ENCODE measurements around the gene XRCC5.
"Not testable (repeated sequence)": the region's sequence is repeated elsewhere in the genome, so short reads cannot be mapped to it uniquely, and the experiment has no call there.

Gene XRCC5

GRCh38 chr2:216118474-216118873 lies 9.3 kb downstream of the XRCC5 start:
- DNase-seq (ENCODE audit: low spot score), result no peak

DNA sequence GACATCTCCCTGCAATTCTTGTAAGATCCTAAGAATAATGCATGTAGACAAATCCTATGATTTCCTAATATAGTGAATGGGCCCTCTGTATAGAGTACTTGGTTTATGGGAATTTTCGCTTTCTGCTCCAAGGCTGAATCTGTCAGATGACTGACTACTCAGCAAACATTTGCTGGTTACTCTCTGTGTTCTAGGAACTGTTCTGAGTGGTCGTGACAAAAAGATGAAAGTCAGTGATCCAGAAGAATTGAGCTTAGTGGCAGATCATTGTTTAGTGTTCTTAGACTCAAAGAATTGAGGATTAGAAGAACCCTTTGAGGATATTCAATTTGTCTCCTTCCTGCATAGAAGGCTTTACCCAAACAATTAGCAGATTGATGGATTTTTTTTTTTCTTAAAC lies 10.0 kb downstream of the XRCC5 start:
- no peak for DNase-seq (ENCODE audit: low spot score)

GRCh38 chr2:216119986-216120385 lies 10.8 kb downstream of the XRCC5 start:
- no peak for DNase-seq (ENCODE audit: low spot score)

DNA sequence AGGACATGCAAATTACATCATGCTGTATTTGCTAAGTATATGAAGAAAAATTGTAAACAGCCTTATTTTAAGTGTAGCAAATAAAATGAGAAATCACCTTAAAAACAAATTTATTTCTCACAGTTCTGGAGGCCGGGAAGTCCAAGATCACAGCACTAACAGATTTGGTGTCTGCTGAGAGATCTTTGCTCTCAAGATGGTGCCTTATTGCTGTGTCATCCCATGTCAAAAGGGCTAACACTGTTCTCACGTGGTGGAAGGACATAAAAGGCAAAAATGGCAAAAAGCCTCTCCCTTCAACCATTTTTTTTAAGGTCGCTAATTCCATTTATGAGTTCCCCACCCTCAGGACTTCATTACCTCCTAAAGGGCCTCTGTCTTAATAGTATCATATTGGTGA lies 12.1 kb downstream of the XRCC5 start:
- no peak for DNase-seq (ENCODE audit: low spot score)

GRCh38 chr2:216126943-216127342 lies 17.8 kb downstream of the XRCC5 start:
- DNase-seq (ENCODE audit: low spot score), result no peak

DNA sequence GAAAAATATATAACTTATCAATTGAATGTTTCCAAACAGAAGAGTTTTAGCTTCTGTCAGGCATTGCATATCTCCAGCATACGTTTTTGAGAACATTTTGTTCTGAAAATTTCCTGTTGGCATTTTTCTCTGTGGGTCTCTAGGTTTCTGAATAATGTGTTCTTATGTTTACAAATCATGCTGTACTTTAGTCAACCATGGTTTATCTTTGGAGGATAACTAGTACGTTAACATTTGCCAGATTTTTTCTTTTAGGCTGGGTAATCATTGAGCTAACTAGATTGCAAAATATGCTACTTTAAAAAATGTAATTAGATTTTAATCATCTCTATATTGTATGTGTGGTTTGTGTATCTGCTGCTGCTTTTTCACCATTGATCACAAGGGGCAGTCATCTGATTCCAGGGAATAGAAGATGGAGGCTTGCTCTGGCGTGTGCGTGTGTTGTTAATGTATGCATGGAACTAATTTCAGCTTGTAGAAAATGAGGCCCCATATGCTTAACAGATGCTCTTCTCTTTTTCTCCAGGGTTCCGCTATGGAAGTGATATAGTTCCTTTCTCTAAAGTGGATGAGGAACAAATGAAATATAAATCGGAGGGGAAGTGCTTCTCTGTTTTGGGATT lies 21.3 kb downstream of the XRCC5 start:
- DNase-seq (ENCODE audit: low spot score), result no peak

DNA sequence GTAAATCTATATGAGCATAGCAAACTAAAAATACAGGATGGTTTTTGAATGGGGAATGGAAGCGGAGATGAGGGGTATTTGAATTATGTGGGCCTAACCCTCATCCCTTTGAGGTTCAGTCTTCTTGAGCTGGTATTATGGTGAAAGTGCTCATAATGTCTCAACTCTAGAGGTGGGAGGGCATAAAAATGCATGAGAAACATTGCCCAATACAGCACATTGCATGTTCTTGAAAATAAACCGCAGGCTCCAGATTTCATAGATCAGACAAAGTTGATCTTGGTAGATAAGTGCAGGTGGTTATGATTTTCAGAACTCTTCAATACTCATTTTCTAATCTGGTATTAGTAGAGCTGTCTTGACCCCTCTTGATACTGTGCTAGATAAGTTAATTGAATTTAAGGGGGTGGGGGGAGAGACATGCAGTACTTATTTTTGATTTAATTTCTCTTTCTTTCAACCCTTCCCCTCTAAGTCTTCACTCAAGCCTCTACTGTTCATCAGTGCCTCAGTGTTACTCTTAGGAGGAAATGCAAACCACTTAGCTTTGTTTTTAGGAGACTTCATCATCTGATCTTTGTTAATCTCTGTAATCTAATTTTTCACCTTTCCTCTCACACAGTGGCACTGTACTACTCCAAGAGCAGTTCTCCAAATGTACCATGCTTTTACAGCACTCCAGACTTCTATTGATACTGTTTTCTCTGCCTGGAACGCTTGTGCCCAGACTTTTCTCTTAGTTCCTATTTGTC lies 22.2 kb downstream of the XRCC5 start:
- no peak for DNase-seq (ENCODE audit: low spot score)

DNA sequence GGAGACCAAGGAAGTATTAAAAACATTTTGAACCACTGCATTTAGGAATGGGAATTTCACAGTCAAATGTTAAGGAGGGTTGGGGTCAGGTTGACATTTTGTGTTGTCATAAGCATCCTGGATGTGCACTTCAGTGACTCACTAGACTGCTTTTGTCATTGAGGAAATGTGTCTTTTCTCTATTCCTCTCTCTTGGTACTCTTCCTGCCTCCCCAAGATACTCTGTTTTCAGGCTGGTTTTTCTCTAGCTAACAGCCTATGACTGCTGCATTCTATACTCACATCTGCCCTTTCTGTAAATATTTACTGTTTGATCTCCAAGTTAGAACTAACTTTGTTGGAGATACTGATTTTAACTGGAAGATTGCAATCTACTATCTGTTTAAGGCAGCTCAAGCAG lies 23.4 kb downstream of the XRCC5 start:
- DNase-seq (ENCODE audit: low spot score), result no peak

DNA sequence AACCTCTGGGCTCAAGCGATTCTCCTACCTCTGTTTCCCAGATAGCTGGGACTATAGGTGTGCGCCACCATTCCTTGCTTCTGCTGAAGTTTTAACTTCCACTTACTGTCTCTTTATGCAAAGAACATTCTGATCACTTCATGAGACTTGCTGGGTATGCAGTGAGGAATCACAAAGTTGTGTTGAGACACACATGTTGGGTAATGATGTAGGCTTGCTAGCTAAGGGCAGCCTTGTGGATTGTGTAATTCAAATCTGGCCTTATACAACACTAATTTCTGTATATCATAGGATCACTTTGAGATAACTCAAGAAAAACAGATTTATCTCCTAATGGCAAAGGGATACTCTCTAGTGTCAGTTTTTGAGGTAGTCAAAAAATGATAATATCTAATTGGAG lies 24.2 kb downstream of the XRCC5 start:
- DNase-seq (ENCODE audit: low spot score), result no peak

DNA sequence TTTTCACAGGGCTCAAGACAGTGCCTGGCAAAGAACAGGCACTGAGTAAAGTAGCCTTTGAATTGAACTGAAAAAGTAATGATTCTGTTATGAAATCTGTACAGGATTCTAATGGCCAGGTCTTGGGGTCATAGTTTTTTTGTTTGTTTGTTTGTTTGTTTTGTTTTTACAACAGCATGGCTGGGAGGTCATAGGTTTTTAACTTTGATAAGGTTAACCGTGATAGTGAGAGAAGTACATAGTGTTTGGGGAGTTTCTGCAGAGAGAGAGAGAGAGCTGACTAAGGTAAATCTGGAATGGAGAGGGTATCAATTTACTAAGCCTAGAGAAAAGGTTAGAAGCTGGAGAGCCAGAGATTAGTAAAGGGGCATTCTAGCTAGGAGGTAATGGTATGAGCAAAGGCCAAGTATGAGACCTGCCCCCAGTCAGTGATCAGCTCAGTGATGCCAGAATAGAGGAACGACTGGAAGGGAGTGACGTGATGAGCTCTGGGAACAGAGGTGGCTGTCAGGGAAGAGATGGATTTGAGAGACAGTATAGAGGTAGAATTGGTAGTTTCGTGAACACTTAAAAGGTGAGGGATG lies 25.9 kb downstream of the XRCC5 start:
- DNase-seq (ENCODE audit: low spot score), result no peak

- DNase-seq (ENCODE audit: low spot score), result no peak
Observed at GRCh38 chr2:216139884-216140283, 30.7 kb downstream of the XRCC5 start.

DNA sequence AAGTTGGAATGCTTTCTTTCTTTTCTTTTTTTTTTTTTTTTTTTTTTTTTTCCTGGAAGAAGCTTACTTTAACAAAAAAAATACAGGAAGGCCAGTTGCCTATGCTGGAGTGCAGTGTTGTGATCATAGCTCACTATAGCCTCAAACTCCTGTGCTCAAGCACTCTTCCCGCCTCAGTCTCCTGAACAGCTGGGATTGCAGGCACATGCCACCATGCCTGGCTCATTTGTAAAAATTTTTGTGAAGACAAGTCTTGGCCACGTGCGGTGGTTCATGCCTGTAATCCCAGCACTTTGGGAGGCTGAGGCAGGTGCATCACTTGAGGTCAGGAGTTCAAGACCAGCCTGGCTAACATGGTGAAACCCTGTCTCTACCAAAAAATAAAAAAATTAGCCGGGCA lies 32.4 kb downstream of the XRCC5 start:
- not testable (repeated sequence) for DNase-seq (ENCODE audit: low spot score)

- peak; percentile 79 for DNase-seq (ENCODE audit: low spot score)
Observed at GRCh38 chr2:216142540-216142939, 33.4 kb downstream of the XRCC5 start.

GRCh38 chr2:216144372-216144771 lies 35.2 kb downstream of the XRCC5 start:
- DNase-seq (ENCODE audit: low spot score), result no peak

- no peak for DNase-seq (ENCODE audit: low spot score)
Observed at GRCh38 chr2:216144857-216145256, 35.7 kb downstream of the XRCC5 start.

- DNase-seq (ENCODE audit: low spot score), result no peak
Observed at GRCh38 chr2:216146573-216146972, 37.4 kb downstream of the XRCC5 start.

DNA sequence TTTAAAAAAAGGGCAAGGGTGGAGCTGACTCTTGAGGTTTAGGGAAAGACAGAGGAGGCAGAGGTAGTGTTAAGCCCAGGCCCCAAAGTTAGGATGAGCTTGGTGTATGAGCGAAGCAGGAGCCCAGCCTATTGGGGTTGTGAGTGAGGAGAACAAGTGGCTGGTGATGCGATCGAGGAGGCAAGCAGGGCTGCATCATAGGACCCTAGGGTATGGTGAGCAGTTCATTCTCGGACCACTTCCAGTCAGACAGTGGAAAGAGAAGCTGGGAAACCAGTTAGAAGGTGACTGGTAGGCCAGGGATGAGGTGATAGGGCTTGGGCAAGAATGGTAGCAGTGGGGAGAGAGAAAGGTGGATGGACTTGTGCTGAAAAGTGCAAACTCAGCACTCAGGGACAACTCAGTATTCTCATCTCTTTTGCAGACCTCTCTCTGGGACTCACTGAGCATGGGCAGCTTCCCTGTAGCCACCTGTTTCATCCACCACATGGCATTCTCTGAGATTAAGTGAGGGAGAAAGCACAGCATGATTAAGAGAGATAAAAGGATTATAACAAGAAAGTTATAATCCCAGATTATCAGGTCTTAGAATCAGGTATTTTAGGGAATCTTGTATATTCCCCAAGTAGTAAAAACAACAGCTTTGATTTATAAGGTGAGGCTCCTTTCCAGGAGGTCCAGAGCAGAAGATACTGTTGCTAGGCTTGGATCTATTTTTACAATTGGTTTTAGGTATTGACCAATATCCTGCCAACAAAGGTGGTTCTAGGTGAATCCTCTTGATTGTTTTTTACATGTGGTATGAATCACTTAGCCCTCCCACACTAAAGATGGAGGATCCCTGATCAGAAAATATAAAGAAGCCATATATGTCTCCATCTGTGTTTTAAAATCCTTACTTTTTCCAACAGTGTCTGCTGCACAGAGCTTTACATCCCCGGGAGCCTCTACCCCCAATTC lies 38.3 kb downstream of the XRCC5 start:
- no peak for DNase-seq (ENCODE audit: low spot score)

DNA sequence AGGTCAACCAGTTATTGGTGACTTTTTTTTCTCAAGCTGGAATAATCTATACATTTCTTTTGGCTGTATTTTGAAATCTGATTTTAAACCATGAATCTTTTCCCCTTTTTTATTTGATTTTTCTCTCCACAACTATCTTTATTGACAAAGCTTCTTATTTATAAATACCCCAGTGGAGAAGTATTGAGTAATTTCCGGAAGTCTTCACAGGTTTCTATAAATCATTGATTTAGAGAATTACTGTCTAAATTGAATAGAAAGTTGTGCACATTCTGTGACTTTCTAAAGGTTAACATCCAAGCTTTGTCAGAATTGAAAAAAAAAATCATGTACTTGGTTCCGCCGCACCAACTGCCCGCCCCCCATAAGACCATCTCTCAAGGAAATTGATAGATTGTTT lies 39.8 kb downstream of the XRCC5 start:
- DNase-seq (ENCODE audit: low spot score), result no peak

DNA sequence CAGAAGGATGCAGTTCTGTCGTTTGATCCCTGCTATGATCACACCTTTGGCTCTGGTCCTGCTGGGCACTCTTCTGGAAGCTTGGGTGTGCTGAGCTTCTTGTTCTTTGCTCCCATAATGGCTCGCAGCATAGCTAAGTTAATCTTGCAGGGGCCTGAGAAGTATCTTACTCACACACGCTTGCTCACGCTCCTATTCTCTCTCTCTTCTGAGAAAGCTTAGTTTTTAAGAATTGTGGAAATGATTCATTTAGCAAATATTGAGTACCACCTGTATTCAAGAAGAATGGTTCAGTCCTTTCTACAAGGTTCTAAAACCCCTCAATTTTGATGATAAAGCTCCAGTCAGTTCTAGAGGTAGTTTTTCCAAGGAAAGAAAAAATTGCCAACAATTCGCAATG lies 40.6 kb downstream of the XRCC5 start:
- no peak for DNase-seq (ENCODE audit: low spot score)

DNA sequence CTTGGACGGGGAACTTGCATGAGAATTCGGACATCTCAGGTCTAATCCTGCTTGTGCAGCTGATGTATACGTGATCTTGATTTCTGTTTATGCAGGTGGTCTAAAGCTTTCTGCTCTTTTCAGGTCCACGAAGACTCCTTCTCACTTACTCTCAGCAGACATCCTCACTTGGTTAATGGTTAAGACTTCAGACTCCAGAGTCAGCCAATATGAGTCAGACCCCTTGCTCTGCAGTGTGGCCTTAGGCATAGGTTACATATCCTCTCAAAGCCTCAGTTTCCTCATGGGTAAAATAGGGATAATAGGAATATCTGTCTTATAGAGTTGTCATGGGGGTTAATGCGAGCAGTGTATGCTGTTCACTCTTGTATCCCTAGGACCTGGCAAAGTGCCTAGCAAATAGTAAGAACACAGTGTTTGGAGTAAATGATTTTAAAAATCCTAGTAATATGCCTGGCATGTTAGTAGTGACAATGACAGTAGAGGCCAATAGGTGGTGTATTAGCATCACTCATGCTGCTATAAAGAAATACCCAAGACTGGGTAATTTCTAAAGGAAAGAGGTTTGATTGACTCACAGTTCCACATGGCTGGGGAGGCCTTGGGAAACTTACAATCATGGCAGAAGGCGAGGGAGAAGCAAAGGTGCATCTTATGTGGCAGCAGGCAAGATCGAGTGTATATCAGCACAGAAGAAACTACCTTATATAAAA lies 42.3 kb downstream of the XRCC5 start:
- DNase-seq (ENCODE audit: low spot score), result peak; percentile 14

GRCh38 chr2:216155954-216156353 lies 46.8 kb downstream of the XRCC5 start:
- no peak for DNase-seq (ENCODE audit: low spot score)

- DNase-seq (ENCODE audit: low spot score), result no peak
Observed at GRCh38 chr2:216156822-216157221, 47.7 kb downstream of the XRCC5 start.
